Esophagus muscularis mucosa (tissue), 4 donors: ENCODE data around the gene DAZAP1. TPM values are rescaled to one million over a fixed set of nuclear protein-coding genes. Genes with fewer than 3 reads are reported as not detected.

ENCODE experiments used
- DNase-seq: peaks from one replicate; pipeline ENCODE4 v3.0.0-alpha.2; 2017; ENCODE audit errors: extremely low spot score
- H3K27ac ChIP-seq, 4 donors: fragments of 200-600 bp; sonication (generic); replicated peaks in 1 of 4; 1 replicate in 3 of 4; 2 replicates in 1 of 4; pipeline ENCODE4 v1.5.1; 2016 to 2019; ENCODE audit warnings: mild to moderate bottlenecking in 1 of 4
- H3K27me3 ChIP-seq, 4 donors: fragments of 200-600 bp; sonication (generic); one replicate each; pipeline versions ENCODE4 v1.5.1 to v1.6.0; 2016 to 2019
- H3K36me3 ChIP-seq, 4 donors: fragments of 200-600 bp; sonication (generic); one replicate each; pipeline ENCODE4 v1.5.1; 2016 to 2019
- H3K4me1 ChIP-seq, 4 donors: fragments of 200-600 bp; sonication (generic); one replicate each; pipeline ENCODE4 v1.5.1; 2016 to 2019
- H3K4me3 ChIP-seq, 4 donors: fragments of 200-600 bp; sonication (generic); 1 replicate in 2 of 4; 2 replicates in 2 of 4; pipeline ENCODE4 v1.5.1; 2016 to 2019; ENCODE audit warnings: mild to moderate bottlenecking in 4 of 4, moderate library complexity in 1 of 4
- H3K9me3 ChIP-seq, 4 donors: fragments of 200-600 bp; sonication (generic); 1 replicate in 3 of 4; 2 replicates in 1 of 4; pipeline ENCODE4 v1.5.1; 2016 to 2019
- CTCF ChIP-seq, 3 experiments: fragments of 200-600 bp in 2 of 3; fragments of 450-650 bp in 1 of 3; sonication (generic) in 2 of 3; IDR thresholded peaks; one replicate each; pipeline ENCODE4 v1.5.1; 2017 to 2019; ENCODE audit warnings: antibody characterized with exemption in 3 of 3, mild to moderate bottlenecking in 2 of 3, moderate library complexity in 1 of 3
- EP300 ChIP-seq: sonication (generic); formaldehyde crosslinking; IDR thresholded peaks from one replicate; pipeline ENCODE4 v1.6.1; 2017; ENCODE audit warnings: antibody characterized with exemption
- POLR2A ChIP-seq: fragments of 450-650 bp; IDR thresholded peaks from one replicate; pipeline ENCODE4 v1.6.1; 2017; ENCODE audit warnings: antibody characterized with exemption, moderate library complexity, mild to moderate bottlenecking, low read depth
- POLR2AphosphoS5 ChIP-seq, 2 donors: sonication (generic); formaldehyde crosslinking; IDR thresholded peaks; one replicate each; pipeline ENCODE4 v1.6.1; 2017; ENCODE audit warnings: antibody characterized with exemption in 2 of 2
- WGBS: methylation state at CpG from one replicate; pipeline ENCODE4 v1.1.5; 2018; 5-methylcytosine and 5-hydroxymethylcytosine counted together
- intact Hi-C: fragments of 100-400 bp; cut with DNase I; formaldehyde crosslinking; loops from one replicate; pipeline ENCODE4 v1.15.1; 2023
- total RNA-seq, 4 donors: library from RNA; depleted of rRNA; stranded (reverse); fragments of >200 nt; gene quantifications; one replicate each; pipeline versions ENCODE4 v1.1.0 to v1.2.1, GENCODE V29; 2016

Gene DAZAP1
- total RNA-seq, 4 donors from 2014 or later = 44.9 to 79.4 (median 52.9) TPM

DNA sequence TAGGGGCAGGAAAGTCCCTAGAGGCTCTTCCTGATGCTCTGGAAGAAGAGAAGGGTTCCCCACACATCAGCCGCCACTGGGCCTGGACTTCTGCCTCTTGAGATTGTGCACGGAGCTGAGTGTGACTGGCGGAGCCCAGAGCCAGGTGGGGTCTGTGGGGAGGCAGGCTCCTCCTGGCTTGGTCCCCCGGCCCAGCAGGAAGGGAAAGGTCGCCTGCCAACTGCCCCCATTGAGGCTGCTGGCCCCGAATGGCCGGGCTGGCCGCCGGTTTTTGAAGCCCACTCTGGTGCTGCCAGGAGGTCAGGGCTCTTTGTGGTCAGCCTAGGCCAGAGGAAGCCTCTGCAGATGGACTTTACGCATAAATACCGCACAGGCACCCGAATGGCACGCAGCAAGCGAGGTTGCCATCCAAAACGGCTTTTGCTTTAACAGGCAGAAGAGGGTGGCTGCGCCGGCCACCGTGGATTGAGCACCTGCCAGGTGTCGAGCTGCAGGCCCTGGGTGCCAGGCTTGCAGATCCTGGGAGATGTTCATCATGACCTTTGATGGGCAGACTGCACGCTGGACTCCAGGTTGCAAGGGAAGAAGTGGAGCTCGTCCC, 5.0 kb downstream of the DAZAP1 start:
- intact Hi-C loops = no loop called here
- H3K4me1 ChIP-seq = peaks cover 74 to 91% (median 84%) of the 10 kb centered on the region in 4 donors
- no peak for TF ChIP-seq POLR2A
- TF ChIP-seq CTCF (IDR thresholded peaks at IDR 0.05) = no peak
- no peak for TF ChIP-seq EP300
- TF ChIP-seq POLR2AphosphoS5 (IDR thresholded peaks at IDR 0.05) = no peak
- DNase-seq = no peak
- peaks cover 0 to 25% (median 14%) of the 10 kb centered on the region in 4 donors for H3K36me3 ChIP-seq
- peak overlapping the region in 3 of 4 donors; percentile 17 to 56 (median 51) for H3K27ac ChIP-seq
- H3K9me3 ChIP-seq = no peaks in the 10 kb centered on the region
- no peaks in the 10 kb centered on the region for H3K27me3 ChIP-seq
- WGBS = 75% methylated on average over 13 of the region's 21 CpGs
- H3K4me3 ChIP-seq = no peak overlapping the region

DNA sequence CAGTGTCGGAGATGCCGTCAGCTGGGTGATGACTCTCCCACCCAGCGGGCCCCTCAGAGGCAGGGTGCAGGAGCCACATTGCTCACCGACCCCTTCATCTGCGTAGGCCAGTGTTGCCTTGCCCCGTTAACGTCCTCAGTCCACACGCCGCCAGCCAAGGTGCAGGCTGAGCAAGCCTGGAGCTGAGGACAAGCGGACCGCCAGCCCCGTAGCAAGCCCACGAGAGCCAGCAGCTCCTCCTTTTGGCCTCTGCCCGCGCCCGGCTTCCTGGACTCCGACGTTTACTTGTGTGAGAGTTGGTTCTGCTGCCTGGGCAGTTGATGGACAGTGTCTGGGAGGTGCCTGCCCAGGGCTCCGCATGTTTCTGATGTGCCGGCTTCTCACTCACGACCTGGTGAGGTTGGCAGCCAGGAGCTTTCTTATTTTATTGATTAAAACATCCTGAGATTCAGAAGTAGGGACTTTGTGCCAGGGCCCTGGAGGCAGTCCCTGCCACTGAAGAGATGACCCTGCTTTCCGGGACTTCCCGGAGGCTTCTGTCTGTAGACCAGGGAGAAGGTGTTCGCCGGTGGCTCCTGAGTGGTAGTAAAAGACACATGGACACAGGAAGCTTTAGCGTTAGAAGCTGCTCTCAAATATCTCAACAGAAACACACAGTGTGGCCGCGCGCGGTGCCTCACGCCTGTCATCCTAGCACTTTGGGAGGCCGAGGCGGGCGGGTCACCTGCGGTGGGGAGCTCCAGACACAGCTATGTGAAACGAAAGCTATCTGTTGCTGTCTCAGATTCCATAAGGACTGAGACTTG, 5.8 kb downstream of the DAZAP1 start:
- no peaks in the 10 kb centered on the region for H3K9me3 ChIP-seq
- intact Hi-C loops = no loop called here
- H3K4me1 ChIP-seq = peaks cover 82 to 98% (median 92%) of the 10 kb centered on the region in 4 donors
- H3K27me3 ChIP-seq = no peaks in the 10 kb centered on the region
- 78% methylated on average over 18 of the region's 36 CpGs for WGBS
- DNase-seq = no peak
- H3K27ac ChIP-seq = peak overlapping the region in 3 of 4 donors; percentile 7 to 56 (median 51)
- TF ChIP-seq POLR2A = no peak
- H3K4me3 ChIP-seq = no peak overlapping the region
- peaks cover 0 to 31% (median 22%) of the 10 kb centered on the region in 4 donors for H3K36me3 ChIP-seq

DNA sequence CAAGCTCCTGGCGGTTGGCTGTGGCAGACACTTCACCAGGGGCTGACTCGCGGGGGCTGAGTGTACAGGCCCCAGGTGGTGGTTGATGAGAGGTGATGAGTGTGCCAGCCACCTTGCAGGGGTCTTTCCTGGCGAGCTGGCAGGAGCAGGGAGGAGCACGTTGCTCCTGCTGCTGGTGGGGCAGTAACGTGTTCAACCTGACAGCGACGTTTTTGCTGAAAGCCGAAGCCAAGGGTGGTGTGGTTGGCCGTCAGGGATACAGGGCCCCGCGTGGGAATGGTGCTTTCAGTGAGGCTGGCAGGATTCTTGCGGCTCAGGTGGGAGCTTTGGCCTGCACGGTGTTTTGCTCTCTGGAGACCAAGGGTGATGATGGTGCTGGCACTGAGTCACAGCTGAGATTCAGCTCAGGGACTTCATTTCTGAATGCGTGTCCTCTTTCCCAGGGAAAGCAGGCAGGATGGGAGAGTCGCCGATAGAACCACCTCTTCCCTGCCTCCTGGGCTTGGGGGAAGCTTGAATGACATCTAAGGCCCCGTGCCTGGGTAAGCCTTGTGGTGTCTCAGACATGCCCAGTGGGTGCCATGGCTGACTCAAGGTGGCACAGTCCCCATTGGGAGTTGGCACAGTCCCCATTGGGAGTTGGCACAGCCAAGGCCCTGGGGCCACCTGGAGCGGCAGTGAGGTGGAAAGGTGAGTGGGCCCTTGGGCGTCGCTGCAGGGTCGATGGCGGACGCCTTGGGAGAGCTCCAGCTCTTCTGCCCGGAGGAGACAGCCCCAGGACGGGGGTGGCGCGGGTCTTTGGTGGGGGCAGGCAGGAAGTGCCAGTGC, 8.8 kb downstream of the DAZAP1 start:
- Histone ChIP-seq H3K4me1 (peaks cover 69 to 78% (median 74%) of the 10 kb centered on the region in 4 donors), H3K4me3 (peak overlapping the region in 3 of 4 donors; percentile 8 to 33 (median 19)), H3K9me3 (no peaks in the 10 kb centered on the region), H3K36me3 (peaks cover 3 to 60% (median 43%) of the 10 kb centered on the region in 4 donors), H3K27me3 (no peaks in the 10 kb centered on the region), H3K27ac (peak overlapping the region; percentile 72 to 86 (median 78))
- DNase-seq = no peak
- intact Hi-C loops = no loop called here
- 71% methylated on average over 24 of the region's 28 CpGs for WGBS
- no peak for TF ChIP-seq EP300
- no peak for TF ChIP-seq POLR2A
- TF ChIP-seq CTCF (IDR thresholded peaks at IDR 0.05) = no peak
- no peak for TF ChIP-seq POLR2AphosphoS5 (IDR thresholded peaks at IDR 0.05)

- no peak for DNase-seq
- peaks cover 7 to 69% (median 52%) of the 10 kb centered on the region in 4 donors for H3K36me3 ChIP-seq
- peak overlapping the region in 3 of 4 donors; percentile 21 to 84 (median 72) for H3K27ac ChIP-seq
- intact Hi-C loops = no loop called here
- TF ChIP-seq EP300 (no peak), CTCF (IDR thresholded peaks at IDR 0.05) (no peak), POLR2AphosphoS5 (IDR thresholded peaks at IDR 0.05) (no peak), POLR2A (no peak)
- H3K27me3 ChIP-seq = no peaks in the 10 kb centered on the region
- 84% methylated on average over 18 of the region's 21 CpGs for WGBS
- no peaks in the 10 kb centered on the region for H3K9me3 ChIP-seq
- H3K4me3 ChIP-seq = no peak overlapping the region
- peaks cover 60 to 69% (median 65%) of the 10 kb centered on the region in 4 donors for H3K4me1 ChIP-seq
Measured at GRCh38 chr19:1417145-1417544, 9.8 kb downstream of the DAZAP1 start.
